NCI-H82 (cell line): ENCODE data around the gene ZNF107.
"Not testable (repeated sequence)": the region's sequence is repeated elsewhere in the genome, so short reads cannot be mapped to it uniquely, and the experiment has no call there.

Experiments used
- DNase-seq: peaks from one replicate; lab custom pipeline; 2025; lab: John Stamatoyannopoulos, UW

Gene ZNF107

DNA sequence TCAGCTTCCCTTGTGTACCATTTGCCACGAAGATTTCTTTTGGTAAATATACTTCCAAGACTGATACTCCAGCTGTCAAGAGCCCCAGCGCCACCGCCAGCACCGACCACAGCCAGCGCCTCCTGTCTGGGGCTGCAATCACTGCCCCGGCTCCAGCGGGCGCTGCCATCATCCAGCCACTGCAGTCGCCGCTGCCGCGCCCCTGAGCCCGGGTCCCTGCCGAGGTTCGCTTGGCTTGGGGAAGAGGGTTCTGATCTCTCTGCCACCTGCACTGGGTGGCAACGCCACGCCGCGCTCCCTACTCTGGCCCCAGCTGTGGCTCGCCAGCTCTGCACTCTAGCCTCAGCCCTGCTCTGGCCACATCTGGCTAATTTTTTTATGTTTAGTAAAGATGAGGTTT is 70.6 kb downstream of the ZNF107 start:
- no peak for DNase-seq

- not testable (repeated sequence) for DNase-seq
These were observed 72.5 kb downstream of the ZNF107 start for GRCh38 chr7:64738403-64738802.

GRCh38 chr7:64738953-64739352 is 73.0 kb downstream of the ZNF107 start:
- not testable (repeated sequence) for DNase-seq

DNA sequence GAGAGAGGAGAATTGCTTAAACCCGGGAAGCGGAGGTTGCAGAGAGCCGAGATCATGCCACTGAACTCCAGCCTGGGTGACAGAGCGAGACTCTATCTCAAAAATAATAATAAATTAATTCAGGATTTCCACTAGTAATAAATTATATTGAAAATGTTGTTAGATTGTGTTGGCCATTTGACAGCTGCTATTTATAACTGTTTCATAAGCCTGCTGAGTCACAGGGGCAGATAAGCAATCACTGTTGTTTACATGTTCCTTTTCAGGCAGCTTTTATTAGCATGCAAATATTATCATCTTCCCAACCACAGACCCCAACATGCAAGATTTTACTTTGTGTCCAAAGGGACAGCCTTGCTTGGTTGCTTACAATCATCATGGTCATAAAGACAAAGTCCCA is 78.7 kb downstream of the ZNF107 start:
- no peak for DNase-seq

GRCh38 chr7:64747802-64748201 is 81.9 kb downstream of the ZNF107 start:
- DNase-seq: no peak

DNA sequence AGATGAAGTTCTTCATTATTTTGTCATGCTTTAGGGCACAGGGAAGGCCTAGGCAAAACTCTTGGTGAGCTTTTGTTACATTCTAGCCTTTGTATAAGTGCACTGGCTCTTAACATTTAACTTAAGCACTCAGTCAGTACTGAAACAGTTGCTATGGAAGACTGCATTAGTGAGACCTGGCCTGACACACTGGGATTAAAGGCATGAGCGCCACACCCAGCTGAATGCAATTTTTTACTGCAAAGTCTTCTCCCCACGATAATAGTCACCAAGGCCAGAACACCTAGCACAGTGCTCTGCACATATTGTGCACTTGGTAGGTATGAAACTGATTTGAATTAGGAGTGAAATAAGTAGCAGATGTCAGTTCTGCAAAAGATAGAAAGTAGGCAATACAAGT is 87.1 kb downstream of the ZNF107 start:
- DNase-seq: no peak

DNA sequence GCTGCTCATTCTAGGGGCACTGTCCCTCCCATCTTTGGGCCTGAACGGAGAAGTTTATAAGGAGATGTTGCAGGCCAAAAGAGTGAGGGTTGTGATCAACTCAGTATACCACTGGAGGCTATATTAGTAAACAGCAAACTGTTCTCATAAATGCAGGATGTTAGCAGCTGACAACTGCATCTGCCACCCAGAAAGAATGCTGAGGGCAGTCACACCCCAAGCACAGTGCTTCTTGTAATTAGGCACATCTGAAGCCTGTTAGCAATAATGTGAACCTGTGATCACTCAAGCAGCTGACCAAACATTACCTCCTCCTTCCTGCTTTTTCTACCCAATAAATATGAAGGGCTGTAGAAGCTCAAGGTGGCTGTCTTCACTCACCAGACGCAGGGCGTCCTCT is 89.9 kb downstream of the ZNF107 start:
- DNase-seq: no peak

- DNase-seq: no peak
These were observed 92.2 kb downstream of the ZNF107 start for GRCh38 chr7:64758151-64758550.
